GM19193 (cell line): ENCODE data around the gene CD300LG.

Experiments
- POLR2A ChIP-seq: IDR thresholded peaks from 4 replicates; pipeline ENCODE4 v1.6.1; 2011; ENCODE audit not compliant: insufficient read depth, insufficient read length; ENCODE audit errors: extremely low read depth

Gene CD300LG

GRCh38 chr17:43861960-43862359, 15.0 kb downstream of the CD300LG start:
- TF ChIP-seq POLR2A: no peak

GRCh38 chr17:43864161-43864984, 17.4 kb downstream of the CD300LG start:
- TF ChIP-seq POLR2A: no peak

- TF ChIP-seq POLR2A: no peak
Observed at GRCh38 chr17:43868226-43868994, 21.4 kb downstream of the CD300LG start.

DNA sequence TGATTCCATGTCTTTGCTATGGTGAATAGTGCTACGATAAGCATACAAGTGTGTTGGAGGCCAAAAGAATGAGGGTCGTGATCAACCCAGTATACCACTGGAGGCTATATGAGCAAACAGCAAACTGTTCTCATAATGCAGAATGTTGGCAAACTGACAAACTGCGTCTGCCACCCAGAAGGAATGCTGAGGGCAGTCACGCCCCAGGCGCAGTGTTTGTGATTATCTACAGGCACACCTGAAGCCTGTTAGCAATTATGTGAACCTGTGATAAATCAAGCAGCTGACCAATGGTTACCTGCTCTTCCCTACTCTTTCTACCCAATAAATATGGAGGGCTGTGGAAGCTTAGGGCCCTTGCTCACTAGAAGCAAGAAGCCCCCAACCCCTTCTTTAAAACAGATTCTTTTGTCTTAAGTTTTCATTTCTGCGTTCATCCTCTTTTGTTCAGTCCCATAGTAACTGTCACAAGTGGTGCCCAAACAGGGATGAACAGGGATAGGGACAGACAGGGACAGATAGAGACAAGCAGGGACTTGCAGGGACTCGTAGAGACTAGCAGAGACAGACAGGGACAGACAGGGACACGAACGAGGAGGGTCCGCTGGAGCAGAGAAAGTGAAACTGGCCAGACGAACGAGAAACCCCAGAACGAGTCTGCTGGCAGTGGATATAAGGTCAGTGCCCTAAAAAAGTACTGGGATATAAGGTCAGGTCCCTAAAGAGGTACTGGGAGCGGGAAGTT, 25.1 kb downstream of the CD300LG start:
- no peak for TF ChIP-seq POLR2A

GRCh38 chr17:43873091-43873490, 26.1 kb downstream of the CD300LG start:
- TF ChIP-seq POLR2A: no peak

DNA sequence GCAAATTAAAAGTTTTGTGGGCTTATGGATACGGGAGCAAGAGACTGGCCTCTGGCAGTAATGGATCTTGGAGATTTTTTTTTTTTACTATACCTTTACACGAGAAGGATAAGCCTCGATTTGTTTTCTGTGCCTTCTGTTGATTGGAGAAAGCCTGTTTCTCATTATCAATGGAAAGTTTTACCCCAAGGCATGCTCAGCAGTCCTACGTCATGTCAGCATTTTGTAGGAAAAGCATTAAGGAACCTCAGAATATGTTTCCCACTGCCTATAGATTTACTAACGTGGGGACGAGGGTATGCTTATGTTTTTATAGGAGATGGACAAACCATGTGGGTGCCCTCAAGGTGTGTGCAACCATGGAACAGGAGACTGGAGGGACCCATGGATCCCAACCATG, 26.8 kb downstream of the CD300LG start:
- TF ChIP-seq POLR2A: no peak

GRCh38 chr17:43874293-43874692, 27.3 kb downstream of the CD300LG start:
- no peak for TF ChIP-seq POLR2A

DNA sequence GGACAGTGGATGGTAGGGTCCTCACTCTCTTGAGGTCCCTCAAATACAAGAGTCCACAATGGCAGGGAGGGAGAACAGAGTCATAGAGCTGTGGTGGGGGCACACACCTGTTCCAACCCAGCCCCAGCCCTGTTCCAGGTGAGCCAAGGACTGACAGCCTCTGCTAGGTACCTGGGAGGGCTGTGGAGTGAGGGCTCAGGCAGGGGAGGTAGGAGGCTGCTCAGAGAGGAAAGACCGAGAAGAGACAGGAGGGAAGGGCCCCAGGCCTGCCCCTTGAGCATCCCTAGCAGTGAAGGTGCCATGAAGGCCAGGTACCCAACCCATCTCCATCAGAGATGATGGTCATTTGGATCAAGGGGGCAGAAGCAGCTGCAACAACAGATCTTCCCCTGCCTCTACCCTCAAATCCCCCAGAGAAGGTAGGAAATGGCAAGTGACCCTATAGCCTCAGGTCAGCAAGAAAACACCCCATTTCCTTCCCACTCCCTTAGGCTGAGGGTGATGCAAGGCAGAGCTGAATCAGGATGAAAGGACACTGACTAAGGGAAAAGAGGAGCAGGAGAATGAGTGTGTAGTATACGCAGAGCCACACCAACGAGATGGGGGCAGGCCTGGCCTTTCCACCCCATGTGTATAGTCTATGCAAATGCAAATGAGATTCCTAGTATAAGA, 28.6 kb downstream of the CD300LG start:
- no peak for TF ChIP-seq POLR2A

GRCh38 chr17:43877031-43877430, 30.1 kb downstream of the CD300LG start:
- TF ChIP-seq POLR2A: no peak

DNA sequence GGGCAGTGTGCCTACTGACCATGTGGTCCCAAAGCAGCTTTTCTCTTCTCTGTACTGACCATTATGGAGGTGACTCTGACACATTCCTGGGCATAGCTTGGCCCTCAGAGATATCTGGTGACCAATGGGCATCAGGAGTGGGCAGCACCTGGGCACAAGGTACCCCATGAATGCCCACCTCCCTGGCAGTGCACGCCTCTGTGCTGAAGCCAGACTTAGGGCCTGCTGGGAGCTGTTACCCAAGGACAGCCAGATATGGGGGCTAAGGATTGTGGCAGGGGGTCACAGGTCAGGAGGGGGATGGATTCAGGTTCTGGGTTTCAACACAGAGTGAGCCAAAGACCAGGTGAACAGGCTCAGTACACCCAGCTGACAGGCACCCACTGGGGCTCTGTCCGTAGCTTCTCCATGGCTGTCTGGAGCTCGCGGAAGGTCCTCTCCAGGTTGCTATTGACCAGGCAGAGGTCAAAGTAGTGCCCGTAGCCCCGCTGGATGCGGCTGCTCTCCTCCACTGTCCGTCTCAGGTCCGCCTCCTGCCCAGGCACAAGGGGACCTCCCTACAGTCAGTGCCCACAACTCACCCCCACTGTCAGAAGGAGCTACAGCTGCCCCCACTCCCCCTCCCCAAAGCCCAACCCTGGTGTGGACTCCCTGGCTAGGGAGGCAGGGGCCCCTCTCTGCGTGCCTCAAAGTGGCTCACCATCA, 30.6 kb downstream of the CD300LG start:
- no peak for TF ChIP-seq POLR2A

GRCh38 chr17:43878260-43879175, 31.5 kb downstream of the CD300LG start:
- no peak for TF ChIP-seq POLR2A

- TF ChIP-seq POLR2A: no peak
Observed at GRCh38 chr17:43879723-43880419, 32.9 kb downstream of the CD300LG start.
